Ishikawa (cell line): ENCODE measurements around the gene CYP2C18.

Experiments
- CEBPB ChIP-seq: IDR thresholded peaks from 2 replicates; pipeline ENCODE4 v1.6.1; 2012
- CREB1 ChIP-seq: IDR thresholded peaks from 2 replicates; pipeline ENCODE4 v1.6.1; 2012; ENCODE audit warnings: low read depth
- EGR1 ChIP-seq: IDR thresholded peaks from 2 replicates; pipeline ENCODE4 v1.6.1; 2012
- EP300 ChIP-seq: IDR thresholded peaks from 2 replicates; pipeline ENCODE4 v1.6.1; 2012; ENCODE audit warnings: borderline replicate concordance
- FOXM1 ChIP-seq: IDR thresholded peaks from 2 replicates; pipeline ENCODE4 v1.6.1; 2012; ENCODE audit warnings: low read depth, borderline replicate concordance
- MAX ChIP-seq: IDR thresholded peaks from 2 replicates; pipeline ENCODE4 v1.6.1; 2012
- NFIC ChIP-seq: IDR thresholded peaks from 2 replicates; pipeline ENCODE4 v1.6.1; 2012
- RAD21 ChIP-seq: IDR thresholded peaks from 2 replicates; pipeline ENCODE4 v1.6.1; 2012; ENCODE audit warnings: low read depth
- REST ChIP-seq: IDR thresholded peaks from 2 replicates; pipeline ENCODE4 v1.6.1; 2012; ENCODE audit warnings: low read depth, mild to moderate bottlenecking
- TAF1 ChIP-seq: IDR thresholded peaks from 2 replicates; pipeline ENCODE4 v1.6.1; 2012; ENCODE audit warnings: low read depth, mild to moderate bottlenecking
- TCF12 ChIP-seq: IDR thresholded peaks from 2 replicates; pipeline ENCODE4 v1.6.1; 2012; ENCODE audit warnings: low read depth
- TEAD4 ChIP-seq: IDR thresholded peaks from 2 replicates; pipeline ENCODE4 v1.6.1; 2012
- USF1 ChIP-seq: IDR thresholded peaks from 2 replicates; pipeline ENCODE4 v1.6.1; 2012
- YY1 ChIP-seq: IDR thresholded peaks from 2 replicates; pipeline ENCODE4 v1.6.1; 2012; ENCODE audit warnings: low read depth
- ZBTB7A ChIP-seq: IDR thresholded peaks from 2 replicates; pipeline ENCODE4 v1.6.1; 2012; ENCODE audit warnings: low read depth

The CYP2C18 gene

GRCh38 chr10:94677691-94678090 lies 5.8 kb upstream of the CYP2C18 start:
- TF ChIP-seq ZBTB7A (no peak), YY1 (no peak), MAX (no peak), CEBPB (no peak), USF1 (no peak), CREB1 (no peak), EGR1 (no peak), TAF1 (no peak), TCF12 (no peak), REST (no peak), TEAD4 (no peak), FOXM1 (no peak), EP300 (no peak), NFIC (no peak), RAD21 (no peak)

GRCh38 chr10:94678475-94678874 lies 5.1 kb upstream of the CYP2C18 start:
- TF ChIP-seq TAF1 (no peak), YY1 (no peak), RAD21 (no peak), EP300 (no peak), TCF12 (no peak), FOXM1 (no peak), MAX (no peak)

GRCh38 chr10:94680544-94680943 lies 3.0 kb upstream of the CYP2C18 start:
- TF ChIP-seq TAF1 = no peak
- TF ChIP-seq REST = no peak
- no peak for TF ChIP-seq FOXM1
- TF ChIP-seq YY1 = no peak
- no peak for TF ChIP-seq EGR1

- TF ChIP-seq FOXM1 (no peak), USF1 (no peak), EP300 (no peak), EGR1 (no peak), RAD21 (no peak), TCF12 (no peak), YY1 (no peak), TEAD4 (no peak), TAF1 (no peak), CEBPB (no peak)
These were observed 4.2 kb downstream of the CYP2C18 start for GRCh38 chr10:94687625-94688248.

GRCh38 chr10:94706089-94706488 lies 22.6 kb downstream of the CYP2C18 start:
- TF ChIP-seq CREB1 (no peak), FOXM1 (no peak), TAF1 (no peak), EGR1 (no peak), EP300 (no peak), TEAD4 (no peak), ZBTB7A (no peak), NFIC (no peak), YY1 (no peak), CEBPB (no peak), RAD21 (no peak), REST (no peak), USF1 (no peak), TCF12 (no peak), MAX (no peak)
